Measurements from ENCODE around the gene PLA2G4A.

GRCh38 chr1:186835448-186835847 lies 6.7 kb downstream of the PLA2G4A start:
- no peak for TF ChIP-seq CTCF (IDR thresholded peaks at IDR 0.05; ENCODE audit: insufficient read depth, low read length)
- TF ChIP-seq POLR2AphosphoS5 (IDR thresholded peaks at IDR 0.05; ENCODE audit: low read depth) = no peak
